GM18505 (cell line): Measurements from ENCODE around the gene STARD10.
"Not testable (repeated sequence)": the region's sequence is repeated elsewhere in the genome, so short reads cannot be mapped to it uniquely, and the experiment has no call there.

Experiments
- ATAC-seq: cut with Tn5 transposase; IDR thresholded peaks from one replicate; pipeline ENCODE4 v1.9.1; 2021; ENCODE audit not compliant: unreplicated experiment
- POLR2A ChIP-seq: IDR thresholded peaks from 4 replicates; pipeline ENCODE4 v1.6.1; 2011; ENCODE audit warnings: borderline replicate concordance; ENCODE audit not compliant: insufficient read depth, insufficient read length; ENCODE audit errors: extremely low read depth

Gene STARD10

DNA sequence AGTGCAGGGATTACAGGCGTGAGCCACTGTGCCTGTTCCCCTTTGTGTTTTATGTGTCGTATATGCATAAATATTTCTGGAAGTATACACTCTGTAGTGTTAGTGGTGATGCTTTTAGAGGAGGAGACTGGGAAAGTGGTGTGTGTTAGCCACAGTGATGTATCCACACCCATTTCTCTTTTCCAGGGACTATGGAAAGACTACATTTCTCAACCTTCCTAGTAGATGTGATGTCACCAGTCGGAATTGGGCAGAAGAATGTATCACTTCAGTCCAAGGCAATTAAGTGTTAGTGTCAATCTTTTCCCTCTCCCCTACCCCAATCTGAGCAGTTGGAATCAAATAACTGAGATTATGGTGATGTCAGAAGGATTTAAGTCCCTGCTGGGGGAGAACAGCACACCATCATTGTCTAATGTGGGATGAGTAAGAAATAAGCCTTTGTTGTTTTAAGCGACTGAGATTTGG lies 14.5 kb upstream of the STARD10 start:
- TF ChIP-seq POLR2A, result no peak
- ATAC-seq, result no peak

DNA sequence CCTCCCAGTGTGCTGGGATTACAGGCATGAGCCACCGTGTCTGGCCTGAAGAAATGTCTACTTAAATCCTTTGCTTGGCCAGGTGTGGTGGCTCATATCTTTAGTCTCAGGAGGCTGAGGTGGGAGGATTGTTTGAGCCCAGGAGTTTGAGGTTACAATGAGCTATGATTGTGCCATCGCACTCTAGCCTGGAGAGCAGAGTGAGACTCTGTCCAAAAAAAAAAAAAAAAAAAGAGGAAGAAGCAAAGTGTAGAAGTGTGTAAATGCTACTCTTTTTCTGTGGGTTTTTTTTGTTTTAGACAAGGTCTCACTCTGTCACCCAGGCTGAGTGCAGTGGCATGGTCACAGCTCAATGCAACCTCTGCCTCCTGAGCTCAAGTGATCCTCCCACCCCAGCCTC lies 13.9 kb upstream of the STARD10 start:
- ATAC-seq, result no peak
- no peak for TF ChIP-seq POLR2A

DNA sequence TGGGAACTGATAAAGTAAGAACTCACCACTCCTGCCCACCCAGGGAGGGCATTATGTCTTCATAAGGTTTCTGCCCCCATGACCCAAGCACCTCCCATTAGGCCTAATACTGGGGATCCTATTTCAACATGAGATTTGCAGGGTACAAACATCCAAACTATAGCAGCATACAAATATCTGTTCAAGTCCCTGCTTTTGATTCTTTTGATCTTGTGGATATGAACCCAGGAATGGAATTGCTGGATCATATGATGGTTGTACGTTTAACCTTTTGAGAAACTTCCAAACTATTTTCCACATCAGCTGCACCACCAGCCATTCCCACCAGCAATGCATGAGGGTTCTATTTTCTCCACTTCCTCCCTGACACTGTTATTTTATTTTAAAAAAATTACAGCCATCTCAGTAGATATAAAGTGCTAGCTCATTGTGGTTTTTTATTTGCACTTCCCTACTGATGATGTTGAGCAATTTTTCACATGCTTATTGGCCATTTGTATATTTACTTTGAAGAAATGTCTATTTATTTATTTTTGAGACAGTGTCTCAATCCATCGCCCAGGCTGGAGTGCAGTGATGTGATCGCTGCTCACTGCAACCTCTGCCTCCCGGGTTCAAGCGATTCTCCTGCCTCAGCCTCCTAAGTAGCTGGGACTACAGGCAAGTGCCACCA lies 13.3 kb upstream of the STARD10 start:
- no peak for TF ChIP-seq POLR2A
- ATAC-seq, result no peak

DNA sequence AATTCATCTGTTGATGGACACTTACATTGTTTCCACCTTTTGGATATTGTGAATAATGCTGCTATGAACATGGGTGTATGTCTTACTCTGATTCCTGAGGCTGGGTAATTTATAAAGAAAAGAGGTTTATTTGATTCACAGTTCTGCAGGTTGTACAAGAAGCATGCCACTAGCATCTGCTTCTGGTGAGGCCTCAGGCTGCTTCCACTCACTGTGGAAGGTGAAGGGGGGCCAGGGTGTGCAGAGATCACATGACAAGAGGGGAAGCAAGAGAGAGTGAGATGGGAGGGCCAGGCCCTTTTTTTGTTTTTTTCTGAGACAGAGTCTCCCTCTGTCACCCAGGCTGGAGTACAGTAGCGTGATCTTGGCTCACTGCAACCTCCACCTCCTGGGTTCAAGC lies 12.5 kb upstream of the STARD10 start:
- ATAC-seq, result not testable (repeated sequence)

DNA sequence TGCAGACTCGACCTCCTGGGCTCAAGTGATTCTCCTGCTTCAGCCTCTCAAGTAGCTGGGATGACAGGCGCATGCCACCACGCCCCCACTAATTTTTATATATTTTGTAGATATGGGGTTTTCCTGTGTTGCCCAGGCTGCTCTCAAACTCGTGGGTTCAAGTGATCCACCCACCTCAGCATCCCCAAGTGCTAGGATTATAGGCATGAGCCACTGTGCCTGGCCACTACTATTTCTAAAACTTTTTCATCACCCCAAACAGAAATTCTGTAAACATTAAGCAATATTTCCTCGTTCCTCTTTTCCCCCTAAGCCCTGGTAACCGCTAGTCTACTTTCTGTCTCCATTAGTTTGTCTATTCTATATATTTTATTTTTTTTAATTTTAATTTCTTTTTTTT lies 11.4 kb upstream of the STARD10 start:
- TF ChIP-seq POLR2A, result no peak
- ATAC-seq, result no peak

DNA sequence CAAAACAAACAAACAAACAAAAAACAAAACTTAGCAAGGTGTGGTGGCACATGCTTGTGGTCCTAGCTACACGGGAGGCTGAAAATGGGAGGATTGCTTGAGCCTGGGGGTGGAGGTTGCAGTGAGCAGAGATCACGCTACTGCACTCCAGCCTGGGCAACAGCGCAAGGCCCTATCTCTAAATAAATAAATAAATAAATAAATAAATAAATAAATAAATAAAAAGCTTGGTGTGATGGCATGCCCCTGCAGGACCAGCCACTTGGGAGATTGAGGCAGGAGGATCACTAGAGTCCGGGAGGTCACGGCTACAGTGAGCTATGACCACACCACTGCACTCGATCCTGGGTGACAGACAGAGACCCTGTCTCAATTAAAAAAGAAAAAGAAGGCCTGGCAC lies 9.0 kb upstream of the STARD10 start:
- no peak for TF ChIP-seq POLR2A
- ATAC-seq, result no peak

DNA sequence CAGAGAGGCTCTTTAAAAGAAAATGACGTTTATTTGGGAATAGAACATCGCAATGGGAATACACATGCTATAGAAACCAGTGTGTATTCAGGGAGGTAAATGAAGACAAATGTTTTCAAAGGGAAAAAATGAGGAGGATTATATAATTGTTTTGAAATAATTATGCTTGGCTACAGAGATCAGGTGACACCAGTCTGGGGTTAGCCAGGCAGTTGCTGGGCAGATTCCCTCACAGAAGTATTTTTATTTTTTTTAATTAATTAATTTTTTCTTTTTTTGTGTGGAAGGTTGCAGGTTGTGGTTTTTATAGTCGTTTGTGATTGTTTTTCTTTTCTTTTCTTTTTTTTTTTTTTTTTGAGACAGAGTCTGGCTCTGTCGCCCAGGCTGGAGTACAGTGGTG lies 5.6 kb upstream of the STARD10 start:
- no peak for TF ChIP-seq POLR2A
- no peak for ATAC-seq

DNA sequence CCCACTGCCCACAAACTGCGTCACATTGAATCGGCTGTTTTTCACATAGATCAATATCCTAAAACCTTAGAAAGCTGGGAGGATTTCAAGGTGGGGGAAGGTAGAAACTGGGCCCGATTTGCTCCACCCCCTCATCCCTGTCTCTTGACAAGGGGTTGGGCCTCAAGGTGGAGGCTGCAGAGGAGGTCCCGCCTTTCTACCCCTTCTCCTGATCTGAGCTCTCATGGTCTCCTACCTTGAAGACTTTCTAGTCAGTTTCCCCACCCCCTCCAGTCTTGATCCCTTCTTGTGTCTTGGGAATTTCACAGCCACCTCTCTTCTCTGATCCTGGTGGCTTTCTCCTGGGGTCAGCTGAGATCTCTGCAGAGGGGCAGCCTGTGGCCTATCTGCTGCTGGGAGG lies 4.5 kb upstream of the STARD10 start:
- TF ChIP-seq POLR2A, result no peak
- ATAC-seq, result no peak

DNA sequence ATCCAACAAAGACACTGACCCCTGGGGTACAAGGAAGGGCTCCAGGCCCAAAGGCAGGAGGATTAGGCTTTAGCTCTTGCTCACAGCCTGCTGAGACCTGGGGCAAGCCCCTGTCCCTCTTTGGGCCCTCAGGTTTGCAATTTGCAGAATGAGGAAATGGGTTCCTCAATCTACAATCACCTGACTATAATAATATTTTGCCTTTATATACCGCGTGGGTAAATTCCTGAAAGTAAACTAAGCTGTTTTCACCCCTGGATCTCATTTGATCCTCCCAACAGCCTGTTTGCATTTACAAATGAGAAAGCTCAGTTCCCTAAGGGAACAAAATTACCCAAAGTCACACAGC lies 797 bp downstream of the STARD10 start:
- TF ChIP-seq POLR2A, result no peak
- no peak for ATAC-seq

DNA sequence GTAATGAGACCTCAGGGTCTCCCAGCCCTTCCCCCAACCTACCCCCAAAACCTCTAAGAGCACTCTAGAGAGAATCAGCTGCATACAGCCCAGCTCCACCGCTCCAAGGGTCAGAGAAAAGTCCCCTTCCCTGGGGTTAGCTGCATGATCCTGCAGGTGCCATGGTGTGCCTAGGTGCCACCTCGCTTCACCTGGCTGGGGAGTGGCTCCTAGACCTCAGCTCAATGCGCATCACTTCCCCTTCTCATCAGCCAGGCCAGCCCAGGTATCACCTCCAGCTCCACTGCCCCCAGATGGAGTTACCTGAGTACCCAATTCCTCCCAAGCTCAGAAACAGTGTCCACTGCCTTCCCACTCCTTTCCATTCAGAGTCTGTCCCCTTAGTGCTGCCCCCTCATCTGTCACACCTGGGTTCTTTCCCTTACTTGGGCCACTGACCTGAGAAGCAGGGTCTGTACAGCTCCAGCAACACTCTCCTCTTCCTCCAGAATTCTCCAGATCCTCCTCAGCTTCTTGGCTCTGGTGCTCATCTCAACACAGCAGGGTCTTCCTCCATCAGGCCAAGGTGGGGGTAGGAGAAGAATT lies 1.3 kb downstream of the STARD10 start:
- ATAC-seq, result no peak
- TF ChIP-seq POLR2A, result no peak

DNA sequence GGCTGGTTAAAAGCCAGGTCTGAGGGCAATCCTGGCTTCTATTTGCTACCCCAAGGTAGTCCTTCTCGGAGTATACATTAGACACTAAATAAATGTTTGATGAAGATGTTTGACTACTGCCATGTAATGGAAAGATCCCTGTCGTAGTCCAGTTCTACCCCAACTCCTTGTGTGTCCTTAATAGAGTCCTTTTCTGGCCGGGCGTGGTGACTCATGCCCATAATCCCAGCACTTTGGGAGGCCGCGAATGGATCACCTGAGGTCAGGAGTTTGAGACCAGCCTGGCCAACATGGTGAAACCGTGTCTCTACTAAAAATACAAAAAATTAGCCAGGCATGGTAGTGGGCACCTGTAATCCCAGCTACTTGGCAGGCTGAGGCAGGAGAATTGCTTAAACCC lies 2.6 kb downstream of the STARD10 start:
- ATAC-seq, result not testable (repeated sequence)

DNA sequence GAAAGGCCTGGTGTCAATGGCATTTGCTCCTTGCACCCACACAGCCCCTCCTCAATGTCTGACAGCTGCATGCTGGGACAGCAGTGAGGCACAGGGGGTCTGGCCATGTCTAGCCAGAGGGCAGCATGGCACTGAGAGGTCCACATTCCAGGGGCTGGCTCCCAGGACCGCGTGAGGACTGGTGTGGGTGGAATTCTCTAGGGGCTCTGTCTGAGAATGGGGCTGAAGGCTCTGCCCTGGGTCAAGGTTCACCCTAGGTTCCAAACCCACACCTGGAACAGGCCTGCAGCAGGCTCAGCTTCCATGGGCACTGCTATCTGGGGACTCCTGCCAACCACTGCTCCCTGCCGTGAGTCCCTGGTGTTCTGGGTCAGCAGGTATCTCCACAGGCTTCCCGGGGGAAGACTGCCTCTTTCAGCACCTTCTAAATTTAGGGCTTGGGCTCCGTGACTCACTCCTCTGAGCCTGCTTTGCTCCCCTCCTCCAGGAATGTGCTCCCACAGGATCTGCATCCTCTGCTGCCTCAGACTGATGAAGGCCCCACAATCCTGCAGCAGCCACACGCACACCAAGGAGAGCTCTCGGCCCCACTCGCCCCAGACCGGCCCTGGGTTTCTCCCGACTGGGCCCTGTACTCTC lies 4.2 kb downstream of the STARD10 start:
- no peak for TF ChIP-seq POLR2A
- no peak for ATAC-seq

DNA sequence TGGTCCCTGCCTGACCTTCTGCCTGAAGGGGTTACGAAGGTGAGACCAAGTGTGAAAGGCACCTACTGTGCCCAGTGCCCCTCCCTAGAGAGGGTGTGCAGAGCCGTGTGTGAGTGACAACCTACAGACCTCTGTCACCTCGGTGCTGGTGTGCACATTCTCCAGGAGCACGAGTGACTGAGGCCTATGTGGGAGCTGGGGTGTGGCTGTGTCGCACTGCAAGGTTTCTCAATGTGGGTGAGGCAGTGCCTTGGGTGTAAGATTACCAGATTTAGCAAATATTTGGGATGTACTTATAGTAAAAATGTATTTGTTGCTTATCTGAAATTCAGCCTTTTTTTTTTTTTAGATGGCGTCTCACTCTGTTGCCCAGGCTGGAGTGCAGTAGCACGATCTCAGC lies 5.6 kb downstream of the STARD10 start:
- no peak for TF ChIP-seq POLR2A
- no peak for ATAC-seq

DNA sequence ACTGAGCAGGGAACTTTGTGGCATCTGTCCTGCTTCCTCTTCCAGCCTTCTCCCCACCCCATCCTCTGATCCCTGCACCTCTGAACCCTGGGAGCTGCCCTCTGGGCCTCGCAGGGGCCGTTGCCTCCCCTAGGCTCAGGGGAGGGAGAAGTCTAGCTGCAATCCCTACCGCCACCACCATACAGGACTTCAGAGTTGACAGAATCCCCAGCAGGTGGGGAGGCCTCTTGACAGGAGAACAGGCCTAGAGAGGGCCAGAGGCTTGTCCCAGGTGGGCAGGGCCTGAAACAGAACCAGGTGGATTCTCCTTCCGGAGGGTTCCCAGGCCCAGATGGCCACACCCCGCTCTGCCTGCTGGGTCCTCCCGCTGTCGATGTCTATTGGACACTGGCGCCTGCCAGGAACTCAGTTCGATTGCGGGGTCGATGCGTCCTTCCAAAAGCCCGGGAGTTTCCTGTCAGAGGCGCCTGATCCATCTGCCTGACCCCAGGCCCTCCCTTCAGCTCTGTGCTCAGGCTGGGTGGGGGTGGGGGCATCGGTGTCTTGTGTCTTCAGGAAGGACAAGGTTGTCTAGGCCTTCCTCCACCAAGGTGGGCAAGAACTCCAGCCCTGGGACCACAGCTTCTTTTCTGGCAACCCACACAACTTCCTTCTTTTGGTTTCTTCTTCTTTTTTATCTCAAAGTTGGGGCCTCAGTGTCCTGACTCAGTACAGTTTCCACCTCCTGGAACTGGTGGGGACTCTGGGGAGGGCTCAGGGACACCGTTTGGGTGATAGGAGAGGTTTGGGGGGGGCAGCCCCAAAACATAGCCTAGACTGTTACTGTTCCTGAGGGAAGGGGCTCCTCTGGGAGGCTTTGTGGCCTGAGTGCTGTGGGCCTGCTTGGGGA lies 6.4 kb downstream of the STARD10 start:
- no peak for ATAC-seq
- no peak for TF ChIP-seq POLR2A
